Measurements from ENCODE around the gene RPL38. TPM values are rescaled to one million over a fixed set of nuclear protein-coding genes. Genes with fewer than 3 reads are reported as not detected.

Gene RPL38
- total RNA-seq, 1 donor from 2014 or later: 967 TPM

GRCh38 chr17:74235911-74236371, 32.5 kb downstream of the RPL38 start:
- Mint-ChIP-seq H3K36me3 (ENCODE audit: low read depth) (no peaks in the 10 kb centered on the region), H3K27ac (ENCODE audit: unreplicated experiment) (no peak overlapping the region), H3K4me1 (peaks cover 27% of the 10 kb centered on the region), H3K4me3 (no peak overlapping the region), H3K9me3 (no peaks in the 10 kb centered on the region), H3K27me3 (ENCODE audit: low read depth) (no peaks in the 10 kb centered on the region)
- no peak for DNase-seq (ENCODE audit: low read depth, low spot score)
- TF ChIP-seq CTCF (conservative IDR thresholded peaks at IDR 0.05): no peak

GRCh38 chr17:74237321-74237720, 33.8 kb downstream of the RPL38 start:
- Mint-ChIP-seq H3K36me3 (ENCODE audit: low read depth) (no peaks in the 10 kb centered on the region), H3K4me3 (no peak overlapping the region), H3K27me3 (ENCODE audit: low read depth) (no peaks in the 10 kb centered on the region), H3K9me3 (no peaks in the 10 kb centered on the region), H3K4me1 (peaks cover 28% of the 10 kb centered on the region), H3K27ac (ENCODE audit: unreplicated experiment) (no peak overlapping the region)
- TF ChIP-seq CTCF (conservative IDR thresholded peaks at IDR 0.05): no peak
- DNase-seq (ENCODE audit: low read depth, low spot score): no peak

- no peak overlapping the region for H3K27ac Mint-ChIP-seq (ENCODE audit: unreplicated experiment)
- H3K27me3 Mint-ChIP-seq (ENCODE audit: low read depth): no peaks in the 10 kb centered on the region
- DNase-seq (ENCODE audit: low read depth, low spot score): no peak
These were observed 35.7 kb downstream of the RPL38 start for GRCh38 chr17:74239172-74239571.

GRCh38 chr17:74240618-74241205, 37.2 kb downstream of the RPL38 start:
- no peaks in the 10 kb centered on the region for H3K9me3 Mint-ChIP-seq
- DNase-seq (ENCODE audit: low read depth, low spot score): no peak
- peaks cover 32% of the 10 kb centered on the region for H3K4me1 Mint-ChIP-seq
- no peaks in the 10 kb centered on the region for H3K27me3 Mint-ChIP-seq (ENCODE audit: low read depth)
- no peak overlapping the region for H3K4me3 Mint-ChIP-seq
- no peak for TF ChIP-seq CTCF (conservative IDR thresholded peaks at IDR 0.05)
- no peak overlapping the region for H3K27ac Mint-ChIP-seq (ENCODE audit: unreplicated experiment)
- no peaks in the 10 kb centered on the region for H3K36me3 Mint-ChIP-seq (ENCODE audit: low read depth)

More at GRCh38 chr17:74239172-74239571, 35.7 kb downstream of the RPL38 start:
- Mint-ChIP-seq H3K9me3 (no peaks in the 10 kb centered on the region), H3K36me3 (ENCODE audit: low read depth) (no peaks in the 10 kb centered on the region), H3K4me1 (peaks cover 28% of the 10 kb centered on the region), H3K4me3 (no peak overlapping the region)
- no peak for TF ChIP-seq CTCF (conservative IDR thresholded peaks at IDR 0.05)

GRCh38 chr17:74241431-74241830, 38.0 kb downstream of the RPL38 start:
- H3K27me3 Mint-ChIP-seq (ENCODE audit: low read depth): no peaks in the 10 kb centered on the region
- H3K36me3 Mint-ChIP-seq (ENCODE audit: low read depth): no peaks in the 10 kb centered on the region
- H3K4me1 Mint-ChIP-seq: peaks cover 33% of the 10 kb centered on the region
- H3K27ac Mint-ChIP-seq (ENCODE audit: unreplicated experiment): no peak overlapping the region
- no peak for DNase-seq (ENCODE audit: low read depth, low spot score)
- H3K4me3 Mint-ChIP-seq: no peak overlapping the region
- no peak for TF ChIP-seq CTCF (conservative IDR thresholded peaks at IDR 0.05)
- H3K9me3 Mint-ChIP-seq: no peaks in the 10 kb centered on the region
